ENCODE data around the gene ABCD1. TPM values are rescaled to one million over a fixed set of nuclear protein-coding genes. Genes with fewer than 3 reads are reported as not detected.
"Not testable (repeated sequence)": the region's sequence is repeated elsewhere in the genome, so short reads cannot be mapped to it uniquely, and the experiment has no call there.

ABCD1 gene
- total RNA-seq, 1 donor, result 8.8 TPM

DNA sequence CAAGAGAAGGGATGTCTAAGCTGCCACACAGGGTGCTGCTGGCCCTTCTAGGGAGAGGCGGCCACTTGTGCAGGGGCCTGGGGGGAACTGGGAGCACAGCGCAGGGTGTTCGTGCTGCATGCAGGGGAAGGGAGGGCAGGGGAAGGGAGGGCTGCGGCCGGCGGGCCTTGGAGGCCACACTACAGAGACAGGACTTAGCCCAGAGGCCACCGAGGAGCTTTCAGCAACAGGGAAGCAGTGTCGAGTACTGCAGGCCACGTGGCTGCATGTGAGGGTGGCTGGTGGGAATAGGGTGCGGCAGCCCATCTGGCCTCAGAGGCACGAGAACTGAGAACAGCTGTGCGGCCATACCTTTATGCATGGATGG is 20.4 kb downstream of the ABCD1 start:
- not testable (repeated sequence) for H3K27me3 ChIP-seq (ENCODE audit: insufficient read depth, low read length); H3K4me3 ChIP-seq (ENCODE audit: low read length); H3K9me3 ChIP-seq (ENCODE audit: low read depth, low read length)
- peaks cover 17% of the 10 kb centered on the region for H3K4me1 ChIP-seq (ENCODE audit: insufficient read depth, low read length)

DNA sequence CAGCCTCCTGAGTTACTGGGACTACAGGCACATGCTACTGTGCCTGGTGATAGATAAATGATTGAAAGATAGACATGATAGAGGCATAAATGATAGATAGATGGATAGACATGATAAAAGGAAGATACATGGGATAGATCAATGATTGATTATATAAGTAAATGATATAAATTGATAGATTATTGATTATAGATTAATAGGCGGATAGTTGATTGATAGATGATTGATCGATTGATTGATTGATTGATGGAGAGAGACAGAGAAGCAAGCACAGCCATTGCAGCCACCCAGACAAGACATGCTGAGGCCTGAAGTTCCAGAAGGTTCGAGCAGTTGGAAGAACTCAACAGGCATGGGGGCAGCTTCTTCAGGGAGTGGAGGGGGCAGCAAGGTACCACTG is 21.7 kb downstream of the ABCD1 start:
- Histone ChIP-seq H3K9me3 (ENCODE audit: low read depth, low read length) (no peaks in the 10 kb centered on the region), H3K27me3 (ENCODE audit: insufficient read depth, low read length) (no peaks in the 10 kb centered on the region), H3K4me3 (ENCODE audit: low read length) (no peak overlapping the region), H3K4me1 (ENCODE audit: insufficient read depth, low read length) (peaks cover 12% of the 10 kb centered on the region)

DNA sequence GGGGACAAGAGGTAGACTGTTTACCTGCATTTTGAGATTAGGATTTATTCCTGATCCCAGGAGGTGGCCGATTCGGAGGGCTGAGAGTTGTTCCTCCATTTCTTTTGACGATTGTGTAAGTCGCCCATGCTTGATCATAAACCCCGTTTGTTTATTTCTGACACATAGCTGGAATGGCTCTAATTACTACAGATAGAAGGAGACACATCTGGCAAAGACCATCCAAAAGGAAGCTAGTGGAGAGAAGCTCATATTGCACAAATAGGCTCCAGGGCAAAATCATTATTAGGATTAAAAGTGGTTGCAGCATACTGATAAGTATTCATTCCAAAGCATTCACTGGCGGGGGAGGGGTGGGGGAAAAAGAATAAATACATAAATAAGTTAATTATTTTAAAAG is 22.3 kb downstream of the ABCD1 start:
- H3K9me3 ChIP-seq (ENCODE audit: low read depth, low read length); H3K4me1 ChIP-seq (ENCODE audit: insufficient read depth, low read length); H3K4me3 ChIP-seq (ENCODE audit: low read length); H3K27me3 ChIP-seq (ENCODE audit: insufficient read depth, low read length): not testable (repeated sequence)

DNA sequence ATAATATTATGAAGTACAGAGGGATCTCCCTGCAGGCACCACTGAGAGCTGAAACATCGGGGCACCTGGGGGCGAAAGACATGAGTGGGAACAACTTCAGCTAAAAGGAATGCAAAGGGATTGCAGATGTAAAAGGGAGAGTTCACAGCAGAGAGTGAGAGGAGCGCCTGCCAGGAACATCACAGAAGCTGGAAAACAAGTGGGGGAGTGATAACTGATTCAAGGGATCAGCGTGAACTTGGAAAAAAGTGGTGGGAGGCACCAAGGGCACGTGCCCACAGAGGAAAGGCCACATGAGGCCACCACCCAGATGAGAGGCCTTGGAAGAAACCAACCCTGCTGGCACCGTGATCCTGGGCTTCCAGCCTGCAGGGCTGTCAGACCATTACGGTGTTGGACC is 24.4 kb downstream of the ABCD1 start:
- H3K27me3 ChIP-seq (ENCODE audit: insufficient read depth, low read length); H3K9me3 ChIP-seq (ENCODE audit: low read depth, low read length); H3K4me1 ChIP-seq (ENCODE audit: insufficient read depth, low read length); H3K4me3 ChIP-seq (ENCODE audit: low read length): not testable (repeated sequence)

DNA sequence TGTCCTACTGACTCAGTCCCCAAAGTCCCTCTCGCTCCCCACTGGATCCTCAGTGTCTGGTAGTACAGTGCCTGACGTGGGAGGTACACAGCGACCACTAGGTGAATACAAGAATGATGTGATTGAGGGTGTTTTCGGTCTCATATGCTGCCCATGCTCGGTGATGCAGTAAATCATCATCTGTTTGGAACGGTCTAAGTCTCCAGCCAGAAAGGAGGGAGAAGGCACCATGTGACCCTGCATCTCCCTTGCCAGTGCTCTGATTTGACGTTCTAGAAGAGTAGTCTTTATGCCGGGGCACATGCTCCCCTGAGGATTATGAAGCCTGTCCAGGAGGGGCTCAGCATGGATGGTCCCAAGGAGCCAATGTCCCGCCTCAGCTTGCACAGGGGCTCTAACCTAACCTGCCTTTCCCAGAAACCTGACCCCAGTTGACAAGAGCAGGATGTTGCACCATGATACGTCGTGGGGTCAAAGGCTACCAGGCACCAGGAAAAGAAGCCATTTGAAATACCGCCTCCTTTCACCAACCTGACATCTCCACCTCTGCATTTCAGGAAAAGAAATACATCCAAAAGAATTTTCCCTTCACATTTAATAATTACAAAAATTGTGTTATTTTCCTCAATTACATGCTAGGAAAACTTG is 25.6 kb downstream of the ABCD1 start:
- Histone ChIP-seq H3K4me3 (ENCODE audit: low read length) (no peak overlapping the region), H3K27me3 (ENCODE audit: insufficient read depth, low read length) (no peaks in the 10 kb centered on the region), H3K4me1 (ENCODE audit: insufficient read depth, low read length) (no peaks in the 10 kb centered on the region), H3K9me3 (ENCODE audit: low read depth, low read length) (no peaks in the 10 kb centered on the region)

DNA sequence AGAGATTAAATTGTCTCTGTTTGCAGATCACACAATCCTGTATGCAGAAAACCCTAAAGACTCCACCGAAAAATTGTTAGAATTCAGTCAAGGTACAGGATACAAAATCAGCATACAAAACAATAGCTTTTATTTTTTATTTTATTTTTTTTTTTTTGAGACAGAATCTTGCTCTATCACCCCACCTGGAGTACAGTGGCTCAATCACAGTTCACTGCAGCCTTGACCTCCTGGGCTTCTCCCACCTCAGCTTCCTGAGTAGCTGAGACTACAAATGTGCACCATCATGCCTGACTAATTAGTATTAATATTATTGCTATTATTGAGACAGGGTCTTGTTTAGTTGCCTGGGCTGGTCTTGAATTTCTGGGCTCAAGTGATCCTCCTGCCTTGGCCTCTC is 30.5 kb downstream of the ABCD1 start:
- Histone ChIP-seq H3K27me3 (ENCODE audit: insufficient read depth, low read length) (no peaks in the 10 kb centered on the region), H3K4me3 (ENCODE audit: low read length) (no peak overlapping the region), H3K4me1 (ENCODE audit: insufficient read depth, low read length) (no peaks in the 10 kb centered on the region), H3K9me3 (ENCODE audit: low read depth, low read length) (no peaks in the 10 kb centered on the region)

DNA sequence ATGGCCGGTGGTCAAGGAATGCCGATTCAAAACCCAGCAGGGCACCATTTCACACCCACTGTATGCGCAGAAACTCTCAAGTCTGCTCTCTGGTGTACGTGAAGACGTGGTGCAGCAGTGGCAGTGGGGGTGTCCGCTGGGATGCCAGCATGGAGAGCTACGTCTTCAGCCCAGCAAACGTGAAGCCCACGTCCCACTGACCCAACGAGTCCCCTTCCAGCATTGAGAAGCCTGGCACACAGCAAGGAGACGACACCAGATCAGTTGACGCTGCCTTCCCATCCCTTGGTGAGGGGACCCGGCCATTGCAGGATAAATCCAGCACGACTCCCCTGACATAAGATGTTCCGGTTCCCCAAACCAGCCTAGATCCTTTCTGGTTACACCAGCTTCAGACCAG is 37.2 kb downstream of the ABCD1 start:
- Histone ChIP-seq H3K4me3 (ENCODE audit: low read length) (no peak overlapping the region), H3K27me3 (ENCODE audit: insufficient read depth, low read length) (no peaks in the 10 kb centered on the region), H3K4me1 (ENCODE audit: insufficient read depth, low read length) (peaks cover 3% of the 10 kb centered on the region), H3K9me3 (ENCODE audit: low read depth, low read length) (no peaks in the 10 kb centered on the region)

DNA sequence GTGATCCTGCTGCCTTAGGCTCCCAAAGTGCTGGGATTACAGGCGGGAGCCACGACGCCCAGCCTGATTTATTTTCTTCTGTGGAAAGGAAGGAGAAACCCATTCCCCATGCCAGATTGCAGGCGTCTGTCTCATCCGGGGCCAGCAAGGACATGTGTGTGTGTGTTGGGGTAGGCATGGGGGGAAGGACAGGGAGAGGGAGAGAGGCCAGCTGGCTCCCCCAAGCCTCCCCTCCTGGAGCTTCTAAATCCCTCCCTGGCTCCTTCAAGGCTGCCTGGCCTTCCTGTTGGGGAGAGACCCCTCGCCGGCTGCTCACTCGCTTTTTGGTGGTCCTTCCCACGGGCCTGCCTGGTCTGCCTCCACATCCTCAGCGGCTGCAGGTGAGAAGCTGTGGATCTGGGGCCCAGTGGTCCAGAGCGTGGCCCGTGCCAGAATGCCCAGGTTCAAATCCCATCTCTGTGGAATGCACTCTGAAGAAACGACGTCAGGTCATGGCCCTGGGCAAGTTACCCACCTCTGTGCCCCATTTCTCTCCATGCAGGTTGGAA is 38.0 kb downstream of the ABCD1 start:
- H3K4me3 ChIP-seq (ENCODE audit: low read length), result no peak overlapping the region
- no peaks in the 10 kb centered on the region for H3K9me3 ChIP-seq (ENCODE audit: low read depth, low read length)
- H3K27me3 ChIP-seq (ENCODE audit: insufficient read depth, low read length), result no peaks in the 10 kb centered on the region
- peaks cover 3% of the 10 kb centered on the region for H3K4me1 ChIP-seq (ENCODE audit: insufficient read depth, low read length)

DNA sequence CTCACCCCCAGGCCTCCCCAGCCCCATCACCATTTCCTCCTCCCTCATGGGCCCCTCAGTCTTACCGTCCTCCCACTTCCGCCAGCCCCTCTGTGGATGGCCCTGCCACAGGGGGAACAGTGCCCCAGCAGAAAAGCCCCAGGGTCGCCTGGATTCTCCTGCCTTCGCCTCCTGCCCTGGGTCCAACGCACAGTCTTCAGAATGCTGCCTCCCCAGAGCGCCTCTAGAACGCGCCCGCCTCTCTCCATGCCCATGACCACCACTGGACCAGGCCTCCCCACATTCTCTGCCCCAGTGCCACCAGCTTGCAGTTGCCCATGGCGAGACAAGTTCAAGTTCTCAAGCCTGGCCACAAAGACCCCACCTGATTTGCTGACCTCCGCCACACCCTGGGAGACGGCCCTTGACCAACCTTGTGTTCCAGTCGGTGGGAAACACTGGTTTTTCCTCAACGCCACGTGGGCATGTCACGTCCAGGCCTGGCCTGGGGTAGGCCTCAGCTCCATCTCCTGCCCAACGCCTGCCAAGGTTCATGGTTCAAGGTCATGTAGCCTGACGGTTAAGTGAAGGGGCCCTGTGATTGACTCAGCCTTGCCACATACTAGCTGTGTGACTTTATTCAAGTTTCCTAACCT is 38.8 kb downstream of the ABCD1 start:
- H3K27me3 ChIP-seq (ENCODE audit: insufficient read depth, low read length), result no peaks in the 10 kb centered on the region
- no peaks in the 10 kb centered on the region for H3K9me3 ChIP-seq (ENCODE audit: low read depth, low read length)
- peaks cover 3% of the 10 kb centered on the region for H3K4me1 ChIP-seq (ENCODE audit: insufficient read depth, low read length)
- H3K4me3 ChIP-seq (ENCODE audit: low read length), result no peak overlapping the region

DNA sequence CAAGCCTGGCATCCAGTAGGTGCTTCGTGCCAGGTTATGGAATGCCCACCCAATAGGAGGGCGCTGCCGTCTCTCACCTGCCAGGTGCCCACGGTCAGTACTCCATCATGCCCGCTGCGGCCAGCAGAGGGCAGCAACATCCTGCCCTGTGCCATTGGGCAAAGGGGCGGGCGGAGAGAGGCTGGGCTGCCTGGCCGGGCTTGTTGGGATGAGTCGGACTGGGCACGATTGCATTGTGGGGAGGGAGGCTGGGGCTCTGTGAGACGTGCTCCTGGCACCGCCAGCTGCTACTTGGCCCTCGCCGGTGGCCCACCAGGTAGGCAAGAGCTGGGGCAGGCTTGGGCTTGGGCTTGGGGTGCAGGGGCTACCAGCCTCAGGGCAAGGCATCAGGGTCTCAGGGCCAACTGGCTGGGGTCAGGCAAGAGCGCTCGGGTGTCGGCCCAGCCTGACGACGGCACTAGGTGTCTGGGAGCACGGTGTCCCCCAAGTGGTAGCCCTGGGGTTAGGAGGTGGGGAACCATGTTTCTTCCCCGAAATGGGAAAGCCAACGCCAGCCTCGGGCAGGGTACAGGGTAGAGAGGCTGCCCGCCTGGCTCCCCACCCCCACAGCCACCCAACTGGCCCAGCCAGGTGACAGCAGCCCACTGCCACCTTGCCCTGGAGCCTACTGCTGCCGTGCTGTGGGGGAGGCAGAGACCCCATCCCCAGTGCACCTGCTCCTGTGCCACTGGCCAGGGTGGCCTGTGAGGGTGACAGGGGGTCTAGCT is 39.5 kb downstream of the ABCD1 start, which contains the start of gene PLXNB3:
TSS of gene PLXNB3 (plus strand) at position 261 of the 767 bp plus-strand sequence. CDS start 1,287 bp downstream, outside the sequence.
- no peak within 1 kb of the TSS for H3K4me3 ChIP-seq (ENCODE audit: low read length)
- no peaks in the 10 kb centered on the region for H3K9me3 ChIP-seq (ENCODE audit: low read depth, low read length)
- no peaks in the 10 kb centered on the region for H3K27me3 ChIP-seq (ENCODE audit: insufficient read depth, low read length)
- H3K4me1 ChIP-seq (ENCODE audit: insufficient read depth, low read length), result peaks cover 3% of the 10 kb centered on the region

DNA sequence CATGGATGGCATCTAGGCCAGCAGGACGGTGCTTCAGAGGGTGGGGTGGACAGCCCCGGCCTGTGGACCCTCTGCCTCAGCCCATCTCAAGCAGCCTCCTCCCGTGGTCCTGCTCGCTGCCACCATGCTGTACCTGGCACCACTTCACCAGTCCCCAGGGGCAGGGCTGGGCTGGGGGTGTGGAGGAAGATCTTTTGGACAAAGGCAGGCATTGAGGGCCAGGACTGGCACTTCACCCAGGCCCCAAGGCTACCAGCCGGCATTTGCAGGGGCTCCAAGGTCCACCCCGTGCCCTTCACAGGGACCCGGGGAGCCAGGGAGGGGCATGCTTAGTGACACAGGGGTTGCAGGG is 40.1 kb downstream of the ABCD1 start:
- peaks cover 3% of the 10 kb centered on the region for H3K4me1 ChIP-seq (ENCODE audit: insufficient read depth, low read length)
- H3K9me3 ChIP-seq (ENCODE audit: low read depth, low read length), result no peaks in the 10 kb centered on the region
- H3K4me3 ChIP-seq (ENCODE audit: low read length), result no peak overlapping the region
- H3K27me3 ChIP-seq (ENCODE audit: insufficient read depth, low read length), result no peaks in the 10 kb centered on the region

DNA sequence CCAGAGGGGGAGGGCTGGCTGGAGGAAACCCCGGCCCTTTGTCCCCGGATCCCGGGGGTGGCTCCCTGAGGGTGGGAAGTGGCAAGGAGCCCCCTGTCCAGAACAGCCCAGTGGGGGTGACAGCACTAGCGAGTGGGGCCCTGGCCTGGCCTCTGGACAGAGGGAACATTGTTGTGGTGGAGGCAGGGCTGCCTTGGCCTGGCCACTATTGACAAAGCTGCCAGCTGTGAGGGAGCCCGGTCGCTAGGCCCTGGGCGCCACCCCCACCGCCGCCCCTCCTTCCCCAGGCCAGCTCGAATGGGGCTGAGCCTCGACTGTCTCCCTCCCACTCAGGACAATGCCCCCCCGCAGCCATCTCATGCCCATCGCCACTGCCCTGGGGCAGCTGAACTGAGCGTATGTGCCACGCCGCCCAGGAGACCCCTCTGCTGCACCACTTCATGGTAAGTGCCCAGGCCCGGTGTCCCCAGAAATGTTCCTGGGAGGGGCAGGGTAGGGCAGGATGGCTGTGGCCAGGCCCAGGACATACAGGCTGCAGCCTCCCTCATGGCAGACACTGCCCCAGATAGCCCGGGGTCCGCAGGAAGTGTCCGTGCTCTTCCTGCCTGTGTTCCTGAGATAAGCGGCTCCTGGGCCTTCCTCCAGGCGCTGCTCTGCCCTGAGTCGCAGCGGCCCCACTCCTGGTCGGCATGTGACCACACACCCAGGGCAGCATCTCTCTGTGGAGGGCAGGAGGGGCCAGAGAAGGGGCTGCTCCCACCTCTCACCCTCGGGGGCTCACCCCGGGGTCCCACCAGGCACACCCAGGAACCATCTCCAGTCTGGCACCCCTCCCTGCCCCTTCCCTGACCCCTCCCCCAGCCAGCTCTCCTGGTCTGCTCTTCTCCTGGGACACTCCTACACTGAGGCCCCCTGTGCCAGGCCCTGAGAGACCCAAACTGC is 40.8 kb downstream of the ABCD1 start:
- Histone ChIP-seq H3K4me1 (ENCODE audit: insufficient read depth, low read length) (peaks cover 3% of the 10 kb centered on the region), H3K27me3 (ENCODE audit: insufficient read depth, low read length) (no peaks in the 10 kb centered on the region), H3K9me3 (ENCODE audit: low read depth, low read length) (no peaks in the 10 kb centered on the region), H3K4me3 (ENCODE audit: low read length) (no peak overlapping the region)

DNA sequence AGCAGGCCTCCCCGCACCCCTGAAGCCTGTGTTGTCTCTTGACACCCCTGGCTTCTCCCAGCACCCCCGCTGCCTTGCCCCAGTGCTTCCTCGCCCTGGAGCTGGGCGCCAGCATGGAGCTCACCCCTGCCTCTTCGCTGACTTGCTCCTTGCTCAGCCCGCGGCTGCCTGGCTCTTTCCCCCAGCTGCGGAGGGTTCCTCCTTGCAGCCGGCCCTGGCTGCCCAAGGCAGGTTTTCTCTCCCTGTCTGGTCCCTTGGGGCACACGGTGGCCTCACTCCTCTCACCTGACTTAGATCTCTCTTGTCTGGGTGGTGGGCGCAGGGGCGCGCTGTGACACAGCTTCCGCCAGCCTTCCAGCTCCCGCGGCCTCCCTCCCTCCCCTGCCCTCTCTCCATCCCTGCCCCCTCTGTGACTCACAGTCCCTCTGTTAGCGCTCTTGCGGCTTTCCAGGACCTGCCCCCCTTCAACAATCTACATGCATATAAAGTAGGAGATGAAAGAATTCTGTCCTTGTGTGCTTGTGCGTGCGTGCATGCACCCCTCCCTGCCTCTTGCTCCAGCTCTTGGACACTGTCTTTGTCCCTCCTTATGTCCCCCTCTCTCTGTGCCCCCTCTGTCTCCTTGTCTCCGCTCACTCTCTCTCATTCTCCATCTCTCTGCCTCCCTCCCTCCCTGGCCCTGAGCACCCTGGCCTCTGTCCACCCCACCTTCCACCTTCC is 41.6 kb downstream of the ABCD1 start:
- Histone ChIP-seq H3K4me1 (ENCODE audit: insufficient read depth, low read length) (peaks cover 3% of the 10 kb centered on the region), H3K27me3 (ENCODE audit: insufficient read depth, low read length) (no peaks in the 10 kb centered on the region), H3K9me3 (ENCODE audit: low read depth, low read length) (no peaks in the 10 kb centered on the region), H3K4me3 (ENCODE audit: low read length) (no peak overlapping the region)

All from mononuclear cell (primary cell).